ENCODE data around the gene IFIT5.

Gene IFIT5

GRCh38 chr10:89466599-89467035, 52.2 kb downstream of the IFIT5 start:
- DNase-seq (ENCODE audit: low spot score), result no peak
- in situ Hi-C loops (cut with MboI; ENCODE audit: low pct_unique_long_range_greater_than_20kb, low sequenced_read_pairs, unreplicated experiment), result no loop called here
- peak; percentile 26 for TF ChIP-seq CTCF (IDR thresholded peaks at IDR 0.05; ENCODE audit: extremely low read depth, insufficient read depth, missing control alignments)

- in situ Hi-C loops (cut with MboI; ENCODE audit: low pct_unique_long_range_greater_than_20kb, low sequenced_read_pairs, unreplicated experiment), result no loop called here
- TF ChIP-seq CTCF (IDR thresholded peaks at IDR 0.05; ENCODE audit: extremely low read depth, insufficient read depth, missing control alignments), result no peak
- DNase-seq (ENCODE audit: low spot score), result no peak
Observed at GRCh38 chr10:89468191-89468965, 54.0 kb downstream of the IFIT5 start.

GRCh38 chr10:89469517-89469916, 55.1 kb downstream of the IFIT5 start:
- no peak for TF ChIP-seq CTCF (IDR thresholded peaks at IDR 0.05; ENCODE audit: extremely low read depth, insufficient read depth, missing control alignments)
- DNase-seq (ENCODE audit: low spot score), result no peak
- in situ Hi-C loops (cut with MboI; ENCODE audit: low pct_unique_long_range_greater_than_20kb, low sequenced_read_pairs, unreplicated experiment), result no loop called here

Measured in GM13977 (cell line).